ENCODE data around the gene DPM2.
A peak's percentile ranks its signal among the peaks of the same experiment; 100 is the strongest.

DPM2 gene

GRCh38 chr9:127934248-127934647, 3.4 kb downstream of the DPM2 start:
- no peak for DNase-seq

GRCh38 chr9:127931092-127931881, 6.4 kb downstream of the DPM2 start:
- no peak for DNase-seq

GRCh38 chr9:127930231-127931091, 7.2 kb downstream of the DPM2 start, which contains the start of gene PIP5KL1:
PIP5KL1 (minus strand) TSS chr9:127930777; CDS start chr9:127930752, 25 bp downstream.
- peak; percentile 57 to 68 for DNase-seq

GRCh38 chr9:127929625-127929979, 8.1 kb downstream of the DPM2 start:
- DNase-seq = no peak

GRCh38 chr9:127928676-127929624, 8.7 kb downstream of the DPM2 start:
- no peak for DNase-seq

- DNase-seq = no peak
Observed at GRCh38 chr9:127927988-127928675, 9.5 kb downstream of the DPM2 start.

- peak; percentile 73 to 74 for DNase-seq
Observed at GRCh38 chr9:127927201-127927987, 10.3 kb downstream of the DPM2 start.

GRCh38 chr9:127926906-127927200, 10.8 kb downstream of the DPM2 start:
- DNase-seq = no peak

- DNase-seq = no peak
Observed at GRCh38 chr9:127925959-127926905, 11.4 kb downstream of the DPM2 start.

GRCh38 chr9:127924736-127925444, 12.8 kb downstream of the DPM2 start:
- no peak for DNase-seq

- no peak for DNase-seq
Observed at GRCh38 chr9:127923771-127924170, 13.9 kb downstream of the DPM2 start.

- DNase-seq = no peak
Observed at GRCh38 chr9:127923046-127923445, 14.6 kb downstream of the DPM2 start.

GRCh38 chr9:127921557-127922120, 16.0 kb downstream of the DPM2 start:
- peak; percentile 64 to 76 for DNase-seq

- no peak for DNase-seq
Observed at GRCh38 chr9:127920794-127921193, 16.9 kb downstream of the DPM2 start.

GRCh38 chr9:127919253-127919815, 18.3 kb downstream of the DPM2 start:
- no peak for DNase-seq

GRCh38 chr9:127918183-127919107, 19.2 kb downstream of the DPM2 start:
- DNase-seq = no peak

- DNase-seq = no peak
Observed at GRCh38 chr9:127917603-127918002, 20.1 kb downstream of the DPM2 start.

All from stimulated activated CD4-positive, alpha-beta T cell treated with anti-CD3 and anti-CD28 coated beads, Interleukin-4, amount 100 ng/mL, for 4 hours (primary cell).